Esophagus muscularis mucosa (tissue), 4 donors: ENCODE results near the gene COMMD1. TPM values are rescaled to one million over a fixed set of nuclear protein-coding genes. Genes with fewer than 3 reads are reported as not detected.
"Not testable (repeated sequence)": the region's sequence is repeated elsewhere in the genome, so short reads cannot be mapped to it uniquely, and the experiment has no call there.

Experiments
- DNase-seq: peaks from one replicate; pipeline ENCODE4 v3.0.0-alpha.2; 2017; ENCODE audit errors: extremely low spot score
- H3K27ac ChIP-seq, 4 donors: fragments of 200-600 bp; sonication (generic); replicated peaks in 1 of 4; 1 replicate in 3 of 4; 2 replicates in 1 of 4; pipeline ENCODE4 v1.5.1; 2016 to 2019; ENCODE audit warnings: mild to moderate bottlenecking in 1 of 4
- H3K27me3 ChIP-seq, 4 donors: fragments of 200-600 bp; sonication (generic); one replicate each; pipeline versions ENCODE4 v1.5.1 to v1.6.0; 2016 to 2019
- H3K36me3 ChIP-seq, 4 donors: fragments of 200-600 bp; sonication (generic); one replicate each; pipeline ENCODE4 v1.5.1; 2016 to 2019
- H3K4me1 ChIP-seq, 4 donors: fragments of 200-600 bp; sonication (generic); one replicate each; pipeline ENCODE4 v1.5.1; 2016 to 2019
- H3K4me3 ChIP-seq, 4 donors: fragments of 200-600 bp; sonication (generic); 1 replicate in 2 of 4; 2 replicates in 2 of 4; pipeline ENCODE4 v1.5.1; 2016 to 2019; ENCODE audit warnings: mild to moderate bottlenecking in 4 of 4, moderate library complexity in 1 of 4
- H3K9me3 ChIP-seq, 4 donors: fragments of 200-600 bp; sonication (generic); 1 replicate in 3 of 4; 2 replicates in 1 of 4; pipeline ENCODE4 v1.5.1; 2016 to 2019
- EP300 ChIP-seq: sonication (generic); formaldehyde crosslinking; IDR thresholded peaks from one replicate; pipeline ENCODE4 v1.6.1; 2017; ENCODE audit warnings: antibody characterized with exemption
- POLR2A ChIP-seq: fragments of 450-650 bp; IDR thresholded peaks from one replicate; pipeline ENCODE4 v1.6.1; 2017; ENCODE audit warnings: antibody characterized with exemption, moderate library complexity, mild to moderate bottlenecking, low read depth
- POLR2AphosphoS5 ChIP-seq, 2 donors: sonication (generic); formaldehyde crosslinking; IDR thresholded peaks; one replicate each; pipeline ENCODE4 v1.6.1; 2017; ENCODE audit warnings: antibody characterized with exemption in 2 of 2
- WGBS: methylation state at CpG from one replicate; pipeline ENCODE4 v1.1.5; 2018; 5-methylcytosine and 5-hydroxymethylcytosine counted together
- intact Hi-C: fragments of 100-400 bp; cut with DNase I; formaldehyde crosslinking; loops from one replicate; pipeline ENCODE4 v1.15.1; 2023
- total RNA-seq, 4 donors: library from RNA; depleted of rRNA; stranded (reverse); fragments of >200 nt; gene quantifications; one replicate each; pipeline versions ENCODE4 v1.1.0 to v1.2.1, GENCODE V29; 2016
- TF ChIP-seq, protein P1 (sequence below), 3 experiments: fragments of 200-600 bp in 2 of 3; fragments of 450-650 bp in 1 of 3; sonication (generic) in 2 of 3; IDR thresholded peaks; one replicate each; pipeline ENCODE4 v1.5.1; 2017 to 2019; ENCODE audit warnings: antibody characterized with exemption in 3 of 3, mild to moderate bottlenecking in 2 of 3, moderate library complexity in 1 of 3

COMMD1 gene
- total RNA-seq, 4 donors from 2014 or later = 25.1 to 42.4 (median 37.2) TPM

DNA sequence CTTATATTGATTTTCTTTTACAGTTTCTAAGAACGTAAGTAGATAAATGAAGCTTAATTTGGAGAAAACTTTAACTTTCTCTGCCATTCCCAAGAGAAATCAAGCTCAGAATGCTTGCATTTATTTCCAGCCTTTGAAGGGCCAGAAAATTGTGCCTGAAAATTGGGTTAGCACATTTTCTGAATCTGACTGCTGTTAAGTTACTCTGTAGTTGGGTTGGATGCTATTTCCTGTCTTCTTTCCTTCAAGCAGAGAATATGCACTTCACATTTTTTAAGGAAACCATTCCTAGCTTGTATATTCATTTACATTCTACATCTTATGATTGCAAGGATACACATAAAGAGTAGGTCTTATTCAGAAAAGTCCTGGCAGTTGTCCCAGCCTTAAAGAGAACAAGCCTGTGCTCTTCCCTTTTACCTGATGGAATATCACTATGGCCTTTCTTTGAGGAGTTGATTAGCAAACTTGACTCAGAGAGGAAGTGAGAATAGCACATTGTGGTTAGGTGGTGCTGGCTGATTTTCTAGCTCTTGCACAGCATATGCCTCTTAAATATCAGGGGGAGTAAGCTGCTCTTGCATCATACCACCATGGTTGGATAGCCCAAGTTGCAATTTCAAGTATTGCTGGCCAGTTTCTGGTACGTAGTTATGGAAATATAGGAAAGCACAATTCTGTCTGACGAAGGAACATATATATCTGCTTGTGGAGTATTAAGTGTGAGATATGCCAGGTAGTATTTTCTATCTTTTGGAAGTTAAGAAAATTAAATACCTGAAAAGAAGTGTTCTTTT, 133.7 kb downstream of the COMMD1 start:
- TF ChIP-seq, protein P1, sequence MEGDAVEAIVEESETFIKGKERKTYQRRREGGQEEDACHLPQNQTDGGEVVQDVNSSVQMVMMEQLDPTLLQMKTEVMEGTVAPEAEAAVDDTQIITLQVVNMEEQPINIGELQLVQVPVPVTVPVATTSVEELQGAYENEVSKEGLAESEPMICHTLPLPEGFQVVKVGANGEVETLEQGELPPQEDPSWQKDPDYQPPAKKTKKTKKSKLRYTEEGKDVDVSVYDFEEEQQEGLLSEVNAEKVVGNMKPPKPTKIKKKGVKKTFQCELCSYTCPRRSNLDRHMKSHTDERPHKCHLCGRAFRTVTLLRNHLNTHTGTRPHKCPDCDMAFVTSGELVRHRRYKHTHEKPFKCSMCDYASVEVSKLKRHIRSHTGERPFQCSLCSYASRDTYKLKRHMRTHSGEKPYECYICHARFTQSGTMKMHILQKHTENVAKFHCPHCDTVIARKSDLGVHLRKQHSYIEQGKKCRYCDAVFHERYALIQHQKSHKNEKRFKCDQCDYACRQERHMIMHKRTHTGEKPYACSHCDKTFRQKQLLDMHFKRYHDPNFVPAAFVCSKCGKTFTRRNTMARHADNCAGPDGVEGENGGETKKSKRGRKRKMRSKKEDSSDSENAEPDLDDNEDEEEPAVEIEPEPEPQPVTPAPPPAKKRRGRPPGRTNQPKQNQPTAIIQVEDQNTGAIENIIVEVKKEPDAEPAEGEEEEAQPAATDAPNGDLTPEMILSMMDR (IDR thresholded peaks at IDR 0.05) = no peak
- no peak for TF ChIP-seq POLR2A
- no peak for TF ChIP-seq EP300
- no peak for TF ChIP-seq POLR2AphosphoS5 (IDR thresholded peaks at IDR 0.05)
- peaks cover 12 to 23% (median 14%) of the 10 kb centered on the region in 4 donors for H3K4me1 ChIP-seq
- intact Hi-C loops = no loop called here
- H3K36me3 ChIP-seq = no peaks in the 10 kb centered on the region
- 85% methylated on average over 3 of the region's 3 CpGs for WGBS
- H3K4me3 ChIP-seq = no peak overlapping the region
- no peaks in the 10 kb centered on the region for H3K9me3 ChIP-seq
- H3K27me3 ChIP-seq = no peaks in the 10 kb centered on the region
- no peak for DNase-seq
- no peak overlapping the region for H3K27ac ChIP-seq

GRCh38 chr2:62040926-62041325, 135.5 kb downstream of the COMMD1 start:
- DNase-seq = no peak
- WGBS = 92% methylated on average over 3 of the region's 3 CpGs

DNA sequence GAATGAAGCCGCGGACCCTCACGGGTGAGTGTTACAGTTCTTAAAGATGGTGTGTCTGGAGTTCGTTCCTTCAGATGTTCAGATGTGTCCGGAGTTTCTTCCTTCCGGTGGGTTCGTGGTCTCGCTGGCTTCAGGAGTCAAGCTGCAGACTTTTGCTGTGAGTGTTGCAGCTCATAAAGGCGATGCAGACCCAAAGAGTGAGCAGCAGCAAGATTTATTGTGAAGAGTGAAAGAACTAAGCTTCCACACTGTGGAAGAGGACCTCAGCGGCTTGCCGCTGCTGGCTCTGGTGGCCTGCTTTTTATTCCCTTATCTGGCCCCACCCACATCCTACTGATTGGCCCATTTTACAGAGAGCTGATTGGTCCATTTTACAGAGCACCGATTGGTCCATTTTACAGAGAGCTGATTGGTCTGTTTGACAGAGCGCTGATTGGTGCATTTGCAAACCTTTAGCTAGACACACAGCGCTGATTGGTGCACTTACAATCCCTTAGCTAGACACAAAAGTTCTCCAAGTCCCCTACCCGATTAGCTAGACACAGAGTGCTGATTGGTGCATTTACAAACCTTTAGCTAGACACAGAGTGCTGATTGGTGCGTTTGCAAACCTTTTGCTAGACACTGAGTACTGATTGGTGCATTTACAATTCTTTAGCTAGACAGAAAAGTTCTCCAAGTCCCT, 136.4 kb downstream of the COMMD1 start:
- DNase-seq, H3K4me3 ChIP-seq, H3K27ac ChIP-seq, intact Hi-C loops, H3K27me3 ChIP-seq, H3K36me3 ChIP-seq, H3K9me3 ChIP-seq: not testable (repeated sequence)
- peaks cover 12 to 23% (median 14%) of the 10 kb centered on the region in 4 donors for H3K4me1 ChIP-seq
- 96% methylated on average over 16 of the region's 16 CpGs for WGBS

More at GRCh38 chr2:62040926-62041325, 135.5 kb downstream of the COMMD1 start:
- Histone ChIP-seq H3K36me3 (no peaks in the 10 kb centered on the region), H3K4me1 (peaks cover 12 to 23% (median 14%) of the 10 kb centered on the region in 4 donors), H3K4me3 (no peak overlapping the region), H3K27ac (no peak overlapping the region), H3K9me3 (no peaks in the 10 kb centered on the region), H3K27me3 (no peaks in the 10 kb centered on the region)
- intact Hi-C loops = no loop called here
- no peak for TF ChIP-seq POLR2AphosphoS5 (IDR thresholded peaks at IDR 0.05)
- no peak for TF ChIP-seq POLR2A
- TF ChIP-seq, protein P1 (IDR thresholded peaks at IDR 0.05) = no peak
- TF ChIP-seq EP300 = no peak

GRCh38 chr2:62042400-62042799, 136.9 kb downstream of the COMMD1 start:
- Histone ChIP-seq H3K36me3 (no peaks in the 10 kb centered on the region), H3K4me3 (no peak overlapping the region), H3K9me3 (no peaks in the 10 kb centered on the region), H3K27me3 (no peaks in the 10 kb centered on the region), H3K27ac (no peak overlapping the region), H3K4me1 (peaks cover 12 to 23% (median 14%) of the 10 kb centered on the region in 4 donors)
- over 99% methylated on average over 21 of the region's 30 CpGs for WGBS
- DNase-seq = no peak
- TF ChIP-seq, protein P1 (IDR thresholded peaks at IDR 0.05) = no peak
- TF ChIP-seq EP300 (no peak), POLR2AphosphoS5 (IDR thresholded peaks at IDR 0.05) (no peak), POLR2A (no peak)
- intact Hi-C loops = no loop called here

- Histone ChIP-seq H3K27ac (no peak overlapping the region), H3K4me3 (no peak overlapping the region), H3K4me1 (peaks cover 12 to 23% (median 14%) of the 10 kb centered on the region in 4 donors), H3K9me3 (no peaks in the 10 kb centered on the region), H3K36me3 (no peaks in the 10 kb centered on the region), H3K27me3 (no peaks in the 10 kb centered on the region)
- WGBS = 44% methylated on average over 2 of the region's 2 CpGs
- no peak for DNase-seq
- TF ChIP-seq POLR2AphosphoS5 (IDR thresholded peaks at IDR 0.05) (no peak), EP300 (no peak), POLR2A (no peak)
- TF ChIP-seq, protein P1 (IDR thresholded peaks at IDR 0.05) = no peak
- intact Hi-C loops = no loop called here
Observed at GRCh38 chr2:62042944-62043343, 137.5 kb downstream of the COMMD1 start.
